Choroid plexus epithelial cell (primary cell): ENCODE data around the gene TP53BP2.
"Not testable (repeated sequence)": the region's sequence is repeated elsewhere in the genome, so short reads cannot be mapped to it uniquely, and the experiment has no call there.

ENCODE experiments used
- DNase-seq: peaks from one replicate; pipeline ENCODE4 v3.0.0-alpha.2; 2010; ENCODE audit warnings: low read depth
- H3K4me3 ChIP-seq: 2 replicates; pipeline ENCODE4 v1.5.1; 2011; ENCODE audit warnings: low read depth, mild to moderate bottlenecking, control low read depth, low read length, moderate library complexity
- CTCF ChIP-seq: conservative IDR thresholded peaks from 2 replicates; pipeline ENCODE4 v1.5.1; 2011; ENCODE audit warnings: low read depth, mild to moderate bottlenecking, control low read depth, inconsistent platforms, low read length, moderate library complexity

Gene TP53BP2

GRCh38 chr1:223748405-223748772 is 97.4 kb downstream of the TP53BP2 start:
- DNase-seq, result peak; percentile 74
- TF ChIP-seq CTCF, result no peak
- peak overlapping the region; percentile 57 for H3K4me3 ChIP-seq

GRCh38 chr1:223747838-223748335 is 97.9 kb downstream of the TP53BP2 start:
- no peak overlapping the region for H3K4me3 ChIP-seq
- DNase-seq, result peak; percentile 32
- TF ChIP-seq CTCF, result no peak

GRCh38 chr1:223745731-223746130 is 100.0 kb downstream of the TP53BP2 start:
- no peak for DNase-seq
- TF ChIP-seq CTCF, result no peak
- no peak overlapping the region for H3K4me3 ChIP-seq

- no peak for TF ChIP-seq CTCF
- DNase-seq, result no peak
- no peak overlapping the region for H3K4me3 ChIP-seq
These were observed 102.8 kb downstream of the TP53BP2 start for GRCh38 chr1:223742856-223743517.

- peak; percentile 78 for DNase-seq
- no peak for TF ChIP-seq CTCF
These were observed 103.9 kb downstream of the TP53BP2 start for GRCh38 chr1:223741861-223742260.

GRCh38 chr1:223740038-223740736 is 105.6 kb downstream of the TP53BP2 start:
- not testable (repeated sequence) for H3K4me3 ChIP-seq, DNase-seq

More at GRCh38 chr1:223741861-223742260, 103.9 kb downstream of the TP53BP2 start:
- H3K4me3 ChIP-seq, result no peak overlapping the region

GRCh38 chr1:223739366-223740037 is 106.2 kb downstream of the TP53BP2 start:
- TF ChIP-seq CTCF, result no peak
- DNase-seq, result peak; percentile 58
- no peak overlapping the region for H3K4me3 ChIP-seq
